Body of pancreas (tissue), 4 donors: ENCODE data around the gene TSHR.

Experiments used
- POLR2A ChIP-seq, 3 donors: fragments of 450-650 bp; IDR thresholded peaks; one replicate each; pipeline ENCODE4 v1.6.1; 2016; ENCODE audit warnings: antibody characterized with exemption in 3 of 3, mild to moderate bottlenecking in 2 of 3
- TF ChIP-seq, protein P1 (sequence below), 7 experiments: fragments of 450-650 bp in 4 of 7; fragments of 200-600 bp in 3 of 7; sonication (generic) in 3 of 7; IDR thresholded peaks; one replicate each; pipeline ENCODE4 v1.5.1; 2016 to 2019; ENCODE audit warnings: antibody characterized with exemption in 7 of 7

DNA sequence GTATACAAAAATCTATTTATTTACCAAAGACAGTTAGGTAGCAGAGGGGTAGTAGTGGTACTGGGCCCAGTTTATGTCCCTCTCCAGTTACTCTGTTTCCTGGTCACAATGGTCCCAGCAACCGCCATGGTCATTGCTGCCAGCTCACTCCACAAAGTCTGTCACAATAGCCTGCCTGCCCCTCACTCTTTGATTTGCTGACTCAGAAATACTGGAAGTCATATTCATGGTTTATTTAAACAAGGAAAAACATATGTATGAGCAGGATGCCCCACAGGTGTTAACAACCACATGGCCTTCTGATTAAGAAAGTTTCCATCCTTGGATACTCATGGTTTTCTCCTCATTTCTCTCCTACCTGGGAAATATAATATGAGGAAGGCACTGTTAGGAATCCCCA lies 49.2 kb downstream of the TSHR start:
- TF ChIP-seq, protein P1, sequence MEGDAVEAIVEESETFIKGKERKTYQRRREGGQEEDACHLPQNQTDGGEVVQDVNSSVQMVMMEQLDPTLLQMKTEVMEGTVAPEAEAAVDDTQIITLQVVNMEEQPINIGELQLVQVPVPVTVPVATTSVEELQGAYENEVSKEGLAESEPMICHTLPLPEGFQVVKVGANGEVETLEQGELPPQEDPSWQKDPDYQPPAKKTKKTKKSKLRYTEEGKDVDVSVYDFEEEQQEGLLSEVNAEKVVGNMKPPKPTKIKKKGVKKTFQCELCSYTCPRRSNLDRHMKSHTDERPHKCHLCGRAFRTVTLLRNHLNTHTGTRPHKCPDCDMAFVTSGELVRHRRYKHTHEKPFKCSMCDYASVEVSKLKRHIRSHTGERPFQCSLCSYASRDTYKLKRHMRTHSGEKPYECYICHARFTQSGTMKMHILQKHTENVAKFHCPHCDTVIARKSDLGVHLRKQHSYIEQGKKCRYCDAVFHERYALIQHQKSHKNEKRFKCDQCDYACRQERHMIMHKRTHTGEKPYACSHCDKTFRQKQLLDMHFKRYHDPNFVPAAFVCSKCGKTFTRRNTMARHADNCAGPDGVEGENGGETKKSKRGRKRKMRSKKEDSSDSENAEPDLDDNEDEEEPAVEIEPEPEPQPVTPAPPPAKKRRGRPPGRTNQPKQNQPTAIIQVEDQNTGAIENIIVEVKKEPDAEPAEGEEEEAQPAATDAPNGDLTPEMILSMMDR (IDR thresholded peaks at IDR 0.05) = no peak
- no peak for TF ChIP-seq POLR2A (IDR thresholded peaks at IDR 0.05)
